Measurements from ENCODE around the gene CHKA. TPM values are rescaled to one million over a fixed set of nuclear protein-coding genes. Genes with fewer than 3 reads are reported as not detected.

Gene CHKA
- total and polyA plus RNA-seq, 2 donors (not counting 3 experiments of a cell fraction or from before 2014, with no cell fraction given) = 21.4 to 25.1 TPM

DNA sequence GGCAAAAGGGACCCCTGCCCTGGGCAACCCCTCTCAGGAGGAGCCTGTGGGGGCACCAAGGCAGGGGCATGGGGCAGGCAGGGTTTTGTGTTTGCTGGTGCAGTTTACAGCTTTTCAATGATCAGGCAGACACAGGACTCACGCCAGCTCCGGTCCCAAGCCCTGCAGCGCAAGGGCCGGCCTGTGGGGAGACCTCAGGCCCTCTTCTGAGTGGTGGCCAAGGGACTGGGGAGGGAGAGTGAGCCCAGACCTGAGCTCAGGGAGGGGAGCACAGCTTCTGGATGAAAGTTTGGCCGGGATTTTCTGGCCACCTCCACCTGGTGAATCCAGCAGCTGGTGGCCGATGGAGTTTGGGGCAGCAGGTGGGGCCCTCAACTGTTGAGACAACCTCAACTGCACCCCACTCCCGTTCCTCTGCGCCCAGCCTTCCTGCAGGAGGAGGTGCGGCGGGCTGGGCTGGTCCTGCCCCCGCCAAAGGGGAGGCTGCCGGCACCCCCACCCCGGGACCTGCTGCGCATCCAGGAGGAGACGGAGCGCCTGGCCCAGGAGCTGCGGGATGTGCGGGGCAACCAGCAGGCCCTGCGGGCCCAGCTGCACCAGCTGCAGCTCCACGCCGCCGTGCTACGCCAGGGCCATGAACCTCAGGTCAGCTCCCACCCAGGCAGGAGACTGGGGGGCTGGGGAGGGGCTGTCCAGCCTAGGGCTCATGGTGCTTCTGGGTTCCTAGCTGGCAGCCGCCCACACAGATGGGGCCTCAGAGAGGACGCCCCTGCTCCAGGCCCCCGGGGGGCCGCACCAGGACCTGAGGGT lies 78.8 kb downstream of the CHKA start:
- no TSS peak for BruUV-seq (replicated peaks)
- no peaks in the 10 kb centered on the region for H4K20me1 ChIP-seq (replicated peaks; ENCODE audit: control insufficient read depth, extremely low read depth, insufficient read depth, low read length)
- intact Hi-C loops (cut with micrococcal nuclease) (no loop called here), dilution Hi-C loops (cut with MboI; ENCODE audit: extremely low pct_ligation_motif_present, low sequenced_read_pairs) (no loop called here)
- no peak overlapping the region for H3K4me3 ChIP-seq (replicated peaks in 1 of 3; ENCODE audit: insufficient read depth in 1 of 3, low read depth in 1 of 3, low read length in 3 of 3)
- no peak overlapping the region for H3K9ac ChIP-seq (replicated peaks; ENCODE audit: extremely low read depth, insufficient read depth, low read length)
- ChIA-PET POLR2A (no interaction called here), CTCF (no interaction called here)
- H3K27me3 ChIP-seq (ENCODE audit: control insufficient read depth in 2 of 2, insufficient read depth in 2 of 2, low read length in 2 of 2) = no peaks in the 10 kb centered on the region
- no peak overlapping the region for H3K27ac ChIP-seq (ENCODE audit: insufficient read depth, low read depth, low read length)
- peaks cover 0 to 27% of the 10 kb centered on the region in 2 experiments for H3K36me3 ChIP-seq (ENCODE audit: control insufficient read depth in 2 of 2, extremely low read depth in 1 of 2, insufficient read depth in 2 of 2, low read length in 2 of 2)
- H3K4me2 ChIP-seq (ENCODE audit: insufficient read depth, low read length) = no peak overlapping the region
- TF ChIP-seq FOS (IDR thresholded peaks at IDR 0.05; ENCODE audit: borderline replicate concordance, insufficient read depth, low read length) = no peak
- TF ChIP-seq, protein P1, sequence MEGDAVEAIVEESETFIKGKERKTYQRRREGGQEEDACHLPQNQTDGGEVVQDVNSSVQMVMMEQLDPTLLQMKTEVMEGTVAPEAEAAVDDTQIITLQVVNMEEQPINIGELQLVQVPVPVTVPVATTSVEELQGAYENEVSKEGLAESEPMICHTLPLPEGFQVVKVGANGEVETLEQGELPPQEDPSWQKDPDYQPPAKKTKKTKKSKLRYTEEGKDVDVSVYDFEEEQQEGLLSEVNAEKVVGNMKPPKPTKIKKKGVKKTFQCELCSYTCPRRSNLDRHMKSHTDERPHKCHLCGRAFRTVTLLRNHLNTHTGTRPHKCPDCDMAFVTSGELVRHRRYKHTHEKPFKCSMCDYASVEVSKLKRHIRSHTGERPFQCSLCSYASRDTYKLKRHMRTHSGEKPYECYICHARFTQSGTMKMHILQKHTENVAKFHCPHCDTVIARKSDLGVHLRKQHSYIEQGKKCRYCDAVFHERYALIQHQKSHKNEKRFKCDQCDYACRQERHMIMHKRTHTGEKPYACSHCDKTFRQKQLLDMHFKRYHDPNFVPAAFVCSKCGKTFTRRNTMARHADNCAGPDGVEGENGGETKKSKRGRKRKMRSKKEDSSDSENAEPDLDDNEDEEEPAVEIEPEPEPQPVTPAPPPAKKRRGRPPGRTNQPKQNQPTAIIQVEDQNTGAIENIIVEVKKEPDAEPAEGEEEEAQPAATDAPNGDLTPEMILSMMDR (IDR thresholded peaks at IDR 0.05; ENCODE audit: extremely low read depth in 1 of 2, insufficient read depth in 1 of 2, low read depth in 1 of 2, low read length in 2 of 2) = no peak
- no peak for TF ChIP-seq POLR2AphosphoS5 (IDR thresholded peaks at IDR 0.05; ENCODE audit: insufficient read depth, low read depth, low read length)
- TF ChIP-seq MYC (IDR thresholded peaks at IDR 0.05; ENCODE audit: low read depth, low read length) = no peak
- TF ChIP-seq, protein P2, sequence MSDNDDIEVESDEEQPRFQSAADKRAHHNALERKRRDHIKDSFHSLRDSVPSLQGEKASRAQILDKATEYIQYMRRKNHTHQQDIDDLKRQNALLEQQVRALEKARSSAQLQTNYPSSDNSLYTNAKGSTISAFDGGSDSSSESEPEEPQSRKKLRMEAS (IDR thresholded peaks at IDR 0.05; ENCODE audit: insufficient read depth, insufficient read length) = no peak
- TF ChIP-seq GATA2 (IDR thresholded peaks at IDR 0.05; ENCODE audit: insufficient read depth, insufficient read length, low read depth, low read length) = no peak
- TF ChIP-seq EZH2 (IDR thresholded peaks at IDR 0.05; ENCODE audit: borderline replicate concordance, low read depth, low read length, severe bottlenecking) = no peak
- TF ChIP-seq JUN (IDR thresholded peaks at IDR 0.05; ENCODE audit: borderline replicate concordance, insufficient read depth, insufficient read length, low read depth) = no peak
- TF ChIP-seq POLR2A (IDR thresholded peaks at IDR 0.05; ENCODE audit: low read depth, low read length) = no peak
- no peaks in the 10 kb centered on the region for H3K9me1 ChIP-seq (replicated peaks; ENCODE audit: control insufficient read depth, extremely low read depth, insufficient read depth, low read length)
- no peak for FAIRE-seq
- H3K4me1 ChIP-seq (ENCODE audit: control insufficient read depth, extremely low read depth, insufficient read depth, low read length) = peaks cover 14% of the 10 kb centered on the region
- H2AFZ ChIP-seq (ENCODE audit: low read depth, low read length) = no peak overlapping the region
- peaks cover 24% of the 10 kb centered on the region for H3K79me2 ChIP-seq (ENCODE audit: control insufficient read depth, insufficient read depth, low read length)
- DNase-seq (ENCODE audit: low read depth, low spot score) = no peak
- no peaks in the 10 kb centered on the region for H3K9me3 ChIP-seq (replicated peaks; ENCODE audit: control insufficient read depth, insufficient read depth, low read length)

Data from endothelial cell of umbilical vein (primary cell).